ENCODE measurements around the gene TMEM191B.
A peak's percentile ranks its signal among the peaks of the same experiment; 100 is the strongest.
"Not testable (repeated sequence)": the region's sequence is repeated elsewhere in the genome, so short reads cannot be mapped to it uniquely, and the experiment has no call there.

The TMEM191B gene

GRCh38 chr22:18527752-18528596, at the start of gene TMEM191B:
TSS of gene TMEM191B (plus strand) at chr22:18527802. CDS start at chr22:18527981, 179 bp downstream.
- not testable (repeated sequence) for DNase-seq

GRCh38 chr22:18496227-18496626, 31.4 kb upstream of the TMEM191B start:
- DNase-seq = not testable (repeated sequence)

DNA sequence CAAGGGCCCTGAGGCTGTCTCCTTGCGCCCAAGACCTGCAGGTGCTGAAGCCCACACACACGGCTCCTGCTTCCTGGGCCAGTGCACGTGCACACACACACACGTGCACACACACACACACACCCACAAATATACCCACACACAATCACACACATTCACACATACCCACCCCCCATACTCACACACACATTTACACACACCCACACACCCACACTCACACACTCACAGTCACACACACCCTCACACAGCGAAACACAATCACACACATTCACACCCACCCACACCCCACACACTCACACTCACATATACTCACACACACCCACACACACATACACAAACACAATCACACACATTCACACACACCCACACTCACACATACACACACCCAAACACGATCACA, 16.3 kb upstream of the TMEM191B start:
- not testable (repeated sequence) for DNase-seq

GRCh38 chr22:18512378-18512777, 15.2 kb upstream of the TMEM191B start:
- DNase-seq = not testable (repeated sequence)

GRCh38 chr22:18513454-18513853, 14.1 kb upstream of the TMEM191B start:
- DNase-seq = not testable (repeated sequence)

GRCh38 chr22:18518061-18518460, 9.5 kb upstream of the TMEM191B start, which contains the start of gene GGTLC3:
TSS of gene GGTLC3 (minus strand) at chr22:18518161. CDS start at chr22:18517897, 264 bp downstream.
- DNase-seq = not testable (repeated sequence)

GRCh38 chr22:18522762-18523161, 4.8 kb upstream of the TMEM191B start:
- DNase-seq = not testable (repeated sequence)

- DNase-seq = not testable (repeated sequence)
Measured at GRCh38 chr22:18523328-18523727, 4.3 kb upstream of the TMEM191B start.

- peak; percentile 36 to 75 for DNase-seq
Measured at GRCh38 chr22:18528597-18529415, 1.2 kb downstream of the TMEM191B start.

- DNase-seq = not testable (repeated sequence)
Measured at GRCh38 chr22:18529416-18530145, 2.0 kb downstream of the TMEM191B start.

GRCh38 chr22:18533633-18534032, 6.0 kb downstream of the TMEM191B start:
- DNase-seq = not testable (repeated sequence)

- not testable (repeated sequence) for DNase-seq
Measured at GRCh38 chr22:18534315-18534714, 6.7 kb downstream of the TMEM191B start.

DNA sequence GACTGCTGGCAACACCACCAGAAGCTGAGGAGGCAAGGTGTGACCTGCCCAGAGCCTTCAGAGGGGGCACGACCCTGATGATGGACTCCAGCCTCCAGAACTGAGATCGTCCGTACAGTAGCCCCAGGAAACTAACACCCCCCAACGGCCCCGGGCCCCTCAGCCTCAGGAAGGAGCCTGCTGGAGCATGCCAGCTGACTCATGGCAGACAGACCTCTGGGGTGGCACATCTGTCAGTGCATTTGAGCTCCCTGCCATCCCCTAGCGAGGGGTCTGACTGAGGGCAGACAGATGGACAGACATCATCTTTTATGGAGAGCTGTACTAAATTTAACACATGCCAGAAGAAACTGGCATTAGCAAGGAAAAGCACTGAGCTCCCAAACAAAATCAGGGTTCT, 12.4 kb downstream of the TMEM191B start:
- DNase-seq = not testable (repeated sequence)

DNA sequence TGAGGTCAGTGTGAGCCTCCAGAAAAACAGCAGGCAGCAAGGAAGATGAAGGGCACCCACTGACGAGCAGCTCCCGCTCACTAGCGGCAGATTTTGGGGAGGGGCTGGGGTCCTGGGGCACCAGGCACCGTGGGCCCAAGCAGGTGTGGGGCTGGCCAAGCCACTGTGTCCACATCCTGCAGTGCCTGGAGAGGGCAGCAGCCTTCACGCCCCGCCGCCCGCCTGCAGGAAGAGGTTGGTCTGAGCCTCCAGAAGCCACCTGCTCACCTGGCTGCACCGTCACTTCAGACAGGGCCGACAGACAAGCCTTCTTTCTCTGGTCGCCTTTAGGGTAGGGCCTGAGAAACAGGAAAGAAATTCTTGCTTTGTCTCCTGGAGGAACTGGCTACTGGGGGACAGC, 15.8 kb downstream of the TMEM191B start:
- DNase-seq = not testable (repeated sequence)

GRCh38 chr22:18544615-18545014, 17.0 kb downstream of the TMEM191B start:
- not testable (repeated sequence) for DNase-seq

- DNase-seq = peak in 1 of 2 donors; percentile 0
Measured at GRCh38 chr22:18549458-18550179, 22.0 kb downstream of the TMEM191B start.

GRCh38 chr22:18551046-18551445, 23.4 kb downstream of the TMEM191B start:
- not testable (repeated sequence) for DNase-seq

GRCh38 chr22:18552839-18553597, 25.4 kb downstream of the TMEM191B start:
- not testable (repeated sequence) for DNase-seq

DNA sequence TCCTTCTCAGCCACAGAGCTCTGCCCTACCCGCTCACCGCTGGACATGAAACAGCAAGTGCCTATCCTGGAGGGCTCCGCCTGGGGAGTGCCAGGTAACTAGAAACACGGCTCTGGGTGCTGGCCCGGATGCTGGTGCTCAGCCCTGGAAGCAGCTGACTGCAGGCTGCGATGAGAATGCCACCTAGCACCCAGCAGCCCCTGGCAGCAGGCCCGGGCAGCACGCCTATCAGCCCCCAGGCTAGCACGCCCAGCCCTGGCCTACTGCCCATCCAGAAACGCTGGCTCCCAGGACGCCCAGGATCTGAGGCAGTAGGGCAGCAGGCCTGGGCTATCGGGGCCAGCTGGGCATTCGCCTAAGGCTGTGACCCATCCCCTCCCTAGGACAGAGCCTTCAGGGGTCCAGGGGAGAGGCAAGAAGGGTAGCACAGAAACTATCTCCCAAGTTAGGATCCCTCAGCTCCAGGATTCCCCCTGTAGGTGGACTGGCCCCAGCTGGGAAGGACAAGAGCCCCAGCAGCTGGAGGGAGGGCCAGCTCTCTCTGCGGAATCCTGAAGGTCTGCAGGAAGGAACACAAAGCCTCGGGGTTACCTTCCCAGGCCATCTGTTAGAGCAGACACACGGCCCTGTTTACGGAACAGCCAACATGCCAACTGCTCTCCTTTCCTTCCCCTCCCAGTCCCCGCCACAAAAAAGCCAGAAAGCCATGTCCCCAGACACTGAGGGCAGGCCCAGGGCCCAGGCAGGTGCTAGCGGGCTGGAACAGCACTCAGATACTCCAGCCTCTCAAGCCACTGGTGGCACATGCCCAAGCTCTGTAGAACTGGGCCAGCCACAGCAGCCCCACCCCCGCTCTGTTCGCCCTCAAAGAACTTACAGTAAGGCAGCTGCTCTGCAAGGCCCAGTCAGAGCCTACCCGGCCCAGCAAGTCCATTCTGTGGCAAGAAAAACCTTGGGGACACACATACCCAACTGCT, 27.0 kb downstream of the TMEM191B start:
- DNase-seq = not testable (repeated sequence)

GRCh38 chr22:18558516-18558915, 30.9 kb downstream of the TMEM191B start:
- not testable (repeated sequence) for DNase-seq
